NB4 (cell line): ENCODE measurements around the gene RCOR3.

ENCODE experiments used
- DNase-seq: peaks from one replicate; pipeline ENCODE4 v3.0.0; 2010; ENCODE audit warnings: low read depth
- H3K4me3 ChIP-seq: one replicate; pipeline ENCODE4 v1.5.1; 2011; ENCODE audit warnings: mild to moderate bottlenecking, low read depth, low read length, moderate library complexity
- MYC ChIP-seq: IDR thresholded peaks from 2 replicates; pipeline ENCODE4 v1.6.1; 2011; ENCODE audit warnings: low read depth, low read length
- POLR2A ChIP-seq: IDR thresholded peaks from 2 replicates; pipeline ENCODE4 v1.6.1; 2011; ENCODE audit warnings: mild to moderate bottlenecking; ENCODE audit not compliant: insufficient read length; ENCODE audit errors: extremely low read depth
- TF ChIP-seq, protein P1 (sequence below): IDR thresholded peaks from one replicate; pipeline ENCODE4 v1.5.1; 2012; ENCODE audit warnings: low read depth, low read length
- TF ChIP-seq, protein P2 (sequence below): IDR thresholded peaks from 2 replicates; pipeline ENCODE4 v1.6.1; 2011; ENCODE audit warnings: low read depth, low read length

RCOR3 gene

DNA sequence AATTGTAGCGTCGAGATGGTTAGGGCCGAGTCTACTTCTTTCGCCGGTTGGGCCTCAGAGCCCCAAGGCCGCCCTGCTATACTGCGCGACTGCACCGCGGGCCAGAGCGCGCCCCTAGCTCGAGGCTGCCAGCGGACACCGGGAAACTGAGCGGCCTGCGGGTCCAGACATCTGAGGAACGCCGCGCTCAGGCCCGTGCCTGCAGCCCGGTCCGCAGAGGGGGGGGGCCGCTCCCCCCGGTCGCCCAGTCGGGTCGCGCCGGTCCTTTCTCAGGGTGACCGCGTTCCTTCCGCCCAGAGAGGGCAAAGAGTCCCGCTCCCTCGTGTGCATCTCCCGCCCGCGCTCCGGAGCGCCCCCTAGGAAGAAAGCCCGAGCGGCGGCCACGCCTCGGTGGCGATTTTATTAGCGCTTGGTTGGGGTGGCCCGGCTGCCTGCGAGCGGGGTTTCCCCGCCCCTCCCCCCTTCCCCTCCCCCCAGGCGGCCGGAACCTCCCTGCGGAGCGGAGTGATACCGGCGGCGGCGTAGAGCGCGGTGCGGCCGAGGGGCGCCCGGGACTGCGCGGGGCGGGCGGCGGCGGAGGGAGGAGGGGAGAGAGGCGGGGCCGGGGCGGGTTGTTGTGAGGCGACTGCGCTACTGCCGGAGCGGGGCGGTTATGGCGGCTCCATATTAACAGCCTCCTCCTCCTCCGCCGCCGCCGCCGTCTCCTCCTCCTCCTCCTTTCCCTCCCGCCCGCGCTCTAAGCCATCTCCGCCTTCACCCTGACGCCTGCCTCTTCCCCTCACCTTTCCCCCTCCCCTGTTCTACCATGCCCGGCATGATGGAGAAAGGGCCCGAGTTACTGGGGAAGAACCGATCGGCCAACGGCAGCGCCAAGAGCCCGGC, at the start of gene RCOR3:
Gene RCOR3, plus strand, starts transcription at position 611 of the 882 bp plus-strand sequence. Its CDS starts 195 bp downstream, at position 806.
- peak; percentile 93 for DNase-seq
- H3K4me3 ChIP-seq, result peak within 1 kb of the TSS; percentile 85
- TF ChIP-seq, protein P1, sequence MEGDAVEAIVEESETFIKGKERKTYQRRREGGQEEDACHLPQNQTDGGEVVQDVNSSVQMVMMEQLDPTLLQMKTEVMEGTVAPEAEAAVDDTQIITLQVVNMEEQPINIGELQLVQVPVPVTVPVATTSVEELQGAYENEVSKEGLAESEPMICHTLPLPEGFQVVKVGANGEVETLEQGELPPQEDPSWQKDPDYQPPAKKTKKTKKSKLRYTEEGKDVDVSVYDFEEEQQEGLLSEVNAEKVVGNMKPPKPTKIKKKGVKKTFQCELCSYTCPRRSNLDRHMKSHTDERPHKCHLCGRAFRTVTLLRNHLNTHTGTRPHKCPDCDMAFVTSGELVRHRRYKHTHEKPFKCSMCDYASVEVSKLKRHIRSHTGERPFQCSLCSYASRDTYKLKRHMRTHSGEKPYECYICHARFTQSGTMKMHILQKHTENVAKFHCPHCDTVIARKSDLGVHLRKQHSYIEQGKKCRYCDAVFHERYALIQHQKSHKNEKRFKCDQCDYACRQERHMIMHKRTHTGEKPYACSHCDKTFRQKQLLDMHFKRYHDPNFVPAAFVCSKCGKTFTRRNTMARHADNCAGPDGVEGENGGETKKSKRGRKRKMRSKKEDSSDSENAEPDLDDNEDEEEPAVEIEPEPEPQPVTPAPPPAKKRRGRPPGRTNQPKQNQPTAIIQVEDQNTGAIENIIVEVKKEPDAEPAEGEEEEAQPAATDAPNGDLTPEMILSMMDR, result peak; percentile 45
- TF ChIP-seq, protein P2, sequence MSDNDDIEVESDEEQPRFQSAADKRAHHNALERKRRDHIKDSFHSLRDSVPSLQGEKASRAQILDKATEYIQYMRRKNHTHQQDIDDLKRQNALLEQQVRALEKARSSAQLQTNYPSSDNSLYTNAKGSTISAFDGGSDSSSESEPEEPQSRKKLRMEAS, result peak; percentile 49; the same call in 1 of the 2 replicates
- TF ChIP-seq MYC, result peak; percentile 83
- peak; percentile 41 for TF ChIP-seq POLR2A

DNA sequence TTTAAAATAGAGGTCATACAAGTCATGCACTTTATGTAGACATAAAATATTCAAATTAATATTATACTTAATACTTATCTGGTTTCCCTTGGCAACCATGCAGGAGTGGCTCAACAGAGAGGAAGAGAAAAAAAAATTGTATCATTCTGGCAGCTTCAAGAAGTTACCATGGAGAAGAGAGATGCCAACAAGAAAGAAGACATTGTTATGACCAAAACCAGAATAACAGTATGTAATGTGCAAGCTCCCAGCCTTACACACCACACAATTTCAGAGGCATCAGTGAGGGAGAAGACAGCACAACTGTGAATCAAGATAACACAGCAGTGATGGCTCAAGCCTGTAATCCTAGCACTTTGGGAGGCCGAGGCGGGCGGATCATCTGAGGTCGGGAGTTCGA, 49.1 kb upstream of the RCOR3 start:
- TF ChIP-seq, protein P1, result no peak
- TF ChIP-seq MYC (no peak), POLR2A (no peak)
- TF ChIP-seq, protein P2, result no peak
- no peak overlapping the region for H3K4me3 ChIP-seq
- DNase-seq, result no peak

DNA sequence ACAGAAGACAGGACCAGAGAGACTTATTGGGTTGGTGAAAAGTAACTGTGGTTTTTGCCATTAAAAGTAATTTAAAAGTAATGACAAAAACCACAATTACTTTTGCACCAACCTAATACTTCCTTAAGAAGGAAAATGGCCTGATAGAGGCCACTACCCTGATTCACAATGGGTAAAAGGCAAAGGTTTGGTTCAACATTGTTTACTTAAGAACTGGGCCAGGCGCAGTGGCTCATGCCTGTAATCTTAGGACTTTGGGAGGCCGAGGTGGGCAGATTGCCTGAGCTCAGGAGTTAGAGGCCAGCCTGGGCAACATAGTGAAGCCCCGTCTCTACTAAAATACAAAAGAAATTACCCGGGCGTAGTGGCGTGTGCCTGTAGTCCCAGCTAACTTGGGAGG, 48.2 kb upstream of the RCOR3 start:
- H3K4me3 ChIP-seq, result no peak overlapping the region
- DNase-seq, result no peak
- TF ChIP-seq POLR2A (no peak), MYC (no peak)
- TF ChIP-seq, protein P2, result no peak
- TF ChIP-seq, protein P1, result no peak

DNA sequence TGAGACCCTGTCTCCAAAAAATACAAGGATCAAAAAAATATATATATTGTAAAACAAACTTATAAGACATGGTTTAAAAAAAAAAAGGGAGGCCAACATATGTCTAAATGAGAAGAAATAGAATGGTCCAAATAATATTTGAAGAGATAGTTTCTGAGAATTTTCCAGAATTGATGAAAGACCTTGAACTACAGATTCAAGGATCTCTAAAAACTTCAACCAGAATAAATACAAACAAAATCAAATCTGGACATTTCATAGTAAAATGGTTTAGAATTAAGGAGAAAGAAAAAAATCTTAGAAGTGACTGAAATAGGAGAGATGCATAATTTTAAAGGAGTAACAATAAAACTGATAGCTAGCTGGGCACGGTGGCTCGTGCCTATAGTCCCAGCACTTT, 45.5 kb upstream of the RCOR3 start:
- DNase-seq, result no peak
- no peak overlapping the region for H3K4me3 ChIP-seq
- no peak for TF ChIP-seq POLR2A
- TF ChIP-seq, protein P1, result no peak
- no peak for TF ChIP-seq MYC
- TF ChIP-seq, protein P2, result no peak

DNA sequence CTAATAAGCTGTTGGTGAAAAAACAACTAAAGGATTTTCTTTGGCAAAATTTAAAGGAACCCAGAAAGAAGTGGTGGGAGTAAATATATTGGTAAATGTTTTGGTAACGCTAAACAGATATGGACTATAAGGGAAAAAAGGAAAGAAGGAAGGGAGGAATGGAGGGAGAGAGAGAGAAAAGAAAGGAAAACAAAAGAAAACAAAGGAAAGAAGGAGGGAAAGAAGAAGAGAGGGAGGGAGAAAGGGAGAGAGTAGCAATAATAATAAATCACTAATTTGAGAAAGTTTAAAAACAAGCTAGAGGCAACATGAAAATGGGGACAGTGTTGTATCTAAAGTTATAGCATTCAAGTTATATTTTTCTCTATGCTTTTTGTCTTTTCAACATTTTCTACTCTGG, 43.6 kb upstream of the RCOR3 start:
- TF ChIP-seq, protein P2, result no peak
- TF ChIP-seq, protein P1, result no peak
- no peak for TF ChIP-seq MYC
- TF ChIP-seq POLR2A, result no peak
- H3K4me3 ChIP-seq, result no peak overlapping the region
- no peak for DNase-seq
